KMS-11 (cell line): ENCODE results near the gene HMGN5.
A peak's percentile ranks its signal among the peaks of the same experiment; 100 is the strongest.

Experiments used
- H2AFZ ChIP-seq: fragments of 200-600 bp; sonication (generic); 2 replicates; pipeline ENCODE4 v1.6.1; 2016; ENCODE audit warnings: antibody characterized with exemption, mixed run types, low read depth
- H3K27ac ChIP-seq: fragments of 200-600 bp; sonication (generic); 2 replicates; pipeline ENCODE4 v1.6.1; 2016; ENCODE audit warnings: mild to moderate bottlenecking, mixed run types
- H3K27me3 ChIP-seq: fragments of 200-600 bp; sonication (generic); 2 replicates; pipeline ENCODE4 v1.6.1; 2017; ENCODE audit warnings: mild to moderate bottlenecking, low read depth, mixed run types, moderate library complexity; ENCODE audit not compliant: insufficient read depth
- H3K36me3 ChIP-seq: fragments of 200-600 bp; sonication (generic); 2 replicates; pipeline ENCODE4 v1.6.1; 2017; ENCODE audit warnings: mild to moderate bottlenecking, mixed run types; ENCODE audit not compliant: insufficient read depth
- H3K4me1 ChIP-seq: fragments of 200-600 bp; sonication (generic); 2 replicates; pipeline ENCODE4 v1.6.1; 2016; ENCODE audit warnings: mild to moderate bottlenecking, low read depth, mixed run types; ENCODE audit not compliant: poor library complexity, severe bottlenecking
- H3K4me2 ChIP-seq: fragments of 200-600 bp; sonication (generic); 2 replicates; pipeline ENCODE4 v1.7.0; 2016; ENCODE audit warnings: mild to moderate bottlenecking, mixed run types
- H3K4me3 ChIP-seq: fragments of 200-600 bp; sonication (generic); IDR thresholded peaks from 2 replicates; pipeline ENCODE4 v1.6.1; 2017; ENCODE audit warnings: low read depth, low read length, mixed read lengths; ENCODE audit not compliant: insufficient read depth
- H3K79me2 ChIP-seq: fragments of 200-600 bp; sonication (generic); 2 replicates; pipeline ENCODE4 v1.6.1; 2016; ENCODE audit warnings: low read depth, mixed run types; ENCODE audit not compliant: insufficient read depth
- H3K9ac ChIP-seq: fragments of 200-600 bp; sonication (generic); 2 replicates; pipeline ENCODE4 v1.6.1; 2016; ENCODE audit warnings: mild to moderate bottlenecking, mixed run types
- H4K20me1 ChIP-seq: fragments of 200-600 bp; sonication (generic); 2 replicates; pipeline ENCODE4 v1.6.1; 2016; ENCODE audit warnings: mild to moderate bottlenecking, mixed run types; ENCODE audit not compliant: insufficient read depth
- TF ChIP-seq, protein P1 (sequence below): fragments of 200-600 bp; sonication (generic); conservative IDR thresholded peaks from 2 replicates; pipeline ENCODE4 v1.6.1; 2017; ENCODE audit warnings: low read depth, mild to moderate bottlenecking, antibody characterized with exemption, low read length, moderate library complexity, mixed read lengths

Gene HMGN5

DNA sequence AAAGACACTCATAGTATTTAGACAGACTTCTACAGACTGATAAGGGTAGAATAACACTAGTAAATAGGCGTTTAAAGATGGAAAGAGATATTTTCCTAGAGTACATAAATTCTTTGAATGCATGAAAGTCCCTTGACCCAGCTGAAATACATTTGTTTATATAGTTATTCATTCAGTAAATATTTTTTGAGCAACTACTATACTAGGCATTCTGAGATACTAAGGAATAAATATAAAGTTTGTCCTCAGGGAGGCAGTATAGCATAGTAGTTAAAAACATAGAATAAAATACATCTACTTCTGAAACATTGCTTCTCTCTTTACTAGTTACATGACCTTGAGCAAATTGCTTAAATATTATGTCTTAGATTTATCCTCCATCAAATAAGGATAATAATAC is 27.4 kb downstream of the HMGN5 start:
- no peak overlapping the region for H3K4me2 ChIP-seq
- TF ChIP-seq, protein P1, sequence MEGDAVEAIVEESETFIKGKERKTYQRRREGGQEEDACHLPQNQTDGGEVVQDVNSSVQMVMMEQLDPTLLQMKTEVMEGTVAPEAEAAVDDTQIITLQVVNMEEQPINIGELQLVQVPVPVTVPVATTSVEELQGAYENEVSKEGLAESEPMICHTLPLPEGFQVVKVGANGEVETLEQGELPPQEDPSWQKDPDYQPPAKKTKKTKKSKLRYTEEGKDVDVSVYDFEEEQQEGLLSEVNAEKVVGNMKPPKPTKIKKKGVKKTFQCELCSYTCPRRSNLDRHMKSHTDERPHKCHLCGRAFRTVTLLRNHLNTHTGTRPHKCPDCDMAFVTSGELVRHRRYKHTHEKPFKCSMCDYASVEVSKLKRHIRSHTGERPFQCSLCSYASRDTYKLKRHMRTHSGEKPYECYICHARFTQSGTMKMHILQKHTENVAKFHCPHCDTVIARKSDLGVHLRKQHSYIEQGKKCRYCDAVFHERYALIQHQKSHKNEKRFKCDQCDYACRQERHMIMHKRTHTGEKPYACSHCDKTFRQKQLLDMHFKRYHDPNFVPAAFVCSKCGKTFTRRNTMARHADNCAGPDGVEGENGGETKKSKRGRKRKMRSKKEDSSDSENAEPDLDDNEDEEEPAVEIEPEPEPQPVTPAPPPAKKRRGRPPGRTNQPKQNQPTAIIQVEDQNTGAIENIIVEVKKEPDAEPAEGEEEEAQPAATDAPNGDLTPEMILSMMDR = peak; percentile 36; the same call in 1 of the 2 replicates
- no peaks in the 10 kb centered on the region for H4K20me1 ChIP-seq
- no peak overlapping the region for H3K27ac ChIP-seq
- no peak overlapping the region for H3K4me3 ChIP-seq
- no peak overlapping the region for H2AFZ ChIP-seq
- H3K36me3 ChIP-seq = no peaks in the 10 kb centered on the region
- H3K79me2 ChIP-seq = no peaks in the 10 kb centered on the region
- H3K27me3 ChIP-seq = no peaks in the 10 kb centered on the region
- H3K4me1 ChIP-seq = no peaks in the 10 kb centered on the region
- H3K9ac ChIP-seq = no peak overlapping the region

DNA sequence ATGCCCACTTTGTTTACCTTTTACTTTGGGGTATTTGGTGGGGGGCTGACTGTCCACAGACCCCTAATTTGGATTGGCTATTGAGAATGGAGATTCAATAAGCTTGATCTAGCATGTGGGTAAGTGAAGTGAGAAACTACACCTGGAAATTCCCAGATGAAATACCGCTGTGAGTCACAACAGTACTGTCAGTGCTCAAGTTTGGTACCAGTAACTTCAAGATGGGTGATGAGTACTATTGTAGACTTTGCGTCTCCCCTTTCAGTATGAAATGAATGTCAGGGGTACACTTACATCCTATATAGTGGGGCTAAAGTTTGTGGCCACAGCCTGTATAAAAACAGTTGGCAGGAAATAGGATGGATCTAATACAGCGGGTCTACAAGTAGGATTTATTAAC is 33.3 kb downstream of the HMGN5 start:
- TF ChIP-seq, protein P1 = no peak
- Histone ChIP-seq H3K79me2 (no peaks in the 10 kb centered on the region), H3K36me3 (no peaks in the 10 kb centered on the region), H3K4me1 (no peaks in the 10 kb centered on the region), H4K20me1 (no peaks in the 10 kb centered on the region), H3K27ac (no peak overlapping the region), H3K4me2 (no peak overlapping the region), H3K27me3 (no peaks in the 10 kb centered on the region), H3K9ac (no peak overlapping the region), H3K4me3 (no peak overlapping the region), H2AFZ (no peak overlapping the region)

DNA sequence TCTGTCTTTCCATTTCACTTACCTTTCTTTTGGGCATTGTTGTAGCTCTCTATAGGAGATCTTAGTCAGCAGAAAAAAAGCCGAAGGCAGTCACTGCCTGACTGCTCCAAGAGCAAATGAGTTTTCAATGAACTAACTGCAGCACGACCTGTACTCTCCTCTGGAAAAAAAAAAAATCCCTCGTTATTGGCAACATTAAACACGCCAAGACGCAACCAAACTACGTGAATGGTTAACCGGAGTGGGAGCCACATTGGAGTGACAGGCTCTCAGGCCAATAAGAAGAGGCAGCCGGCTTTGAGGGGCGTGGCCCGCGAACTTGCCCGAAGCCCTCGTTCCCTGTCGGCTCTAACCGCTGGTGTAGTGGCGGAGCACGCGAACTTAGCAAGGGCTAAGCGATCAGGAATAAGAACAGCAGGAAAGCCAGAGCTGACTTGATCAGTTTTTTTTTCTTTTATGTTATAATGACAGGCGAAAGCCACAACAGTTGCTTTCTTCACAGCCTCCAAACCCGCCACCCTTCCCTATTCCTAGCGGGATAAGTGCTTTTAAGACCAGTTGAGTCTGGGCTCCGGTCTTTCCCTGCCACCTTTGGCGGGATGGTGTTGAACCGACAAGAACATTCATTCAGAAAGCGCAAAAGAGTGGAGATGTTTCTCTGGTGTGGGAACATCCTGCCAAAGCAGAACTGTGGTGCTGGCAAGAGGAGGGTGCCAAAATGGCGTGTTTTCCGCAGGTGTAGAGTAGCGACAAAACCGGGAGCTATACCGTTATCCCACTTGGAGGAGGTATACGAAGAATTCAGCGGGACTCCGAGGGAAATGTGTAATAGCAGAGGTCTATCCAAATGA is 80.0 kb downstream of the HMGN5 start:
- peaks cover 5% of the 10 kb centered on the region for H3K4me1 ChIP-seq
- no peaks in the 10 kb centered on the region for H4K20me1 ChIP-seq
- H3K27me3 ChIP-seq = no peaks in the 10 kb centered on the region
- H3K36me3 ChIP-seq = no peaks in the 10 kb centered on the region
- peak overlapping the region; percentile 77 for H3K27ac ChIP-seq
- H3K79me2 ChIP-seq = no peaks in the 10 kb centered on the region; the same call in 1 of the 2 replicates
- peak overlapping the region; percentile 80 for H3K4me2 ChIP-seq
- H3K4me3 ChIP-seq = no peak overlapping the region
- H3K9ac ChIP-seq = peak overlapping the region; percentile 66
- TF ChIP-seq, protein P1 = no peak
- peak overlapping the region; percentile 95 for H2AFZ ChIP-seq

DNA sequence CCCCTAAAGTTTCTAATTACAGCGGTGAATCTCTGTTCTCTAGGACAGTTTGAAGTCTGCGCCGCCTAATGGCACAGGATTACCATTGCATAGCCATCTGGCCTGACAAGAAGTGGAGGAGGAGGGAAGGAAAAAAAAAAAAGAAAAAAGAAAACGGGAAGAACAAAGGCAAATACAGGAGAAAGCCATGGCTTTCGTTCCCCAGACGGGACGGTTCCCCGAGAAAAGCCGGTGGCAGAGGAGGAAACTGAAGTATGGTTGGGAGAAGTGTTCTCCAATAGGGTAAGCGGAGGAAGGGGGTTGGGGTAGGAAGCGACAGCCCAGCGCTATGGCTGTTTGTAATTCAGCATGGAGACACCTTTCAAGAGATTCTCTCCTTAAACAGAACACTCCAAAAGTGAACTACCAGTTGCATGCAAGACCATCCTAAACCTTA is 80.8 kb downstream of the HMGN5 start:
- Histone ChIP-seq H3K4me2 (peak overlapping the region; percentile 36), H2AFZ (peak overlapping the region; percentile 95), H3K9ac (peak overlapping the region; percentile 66), H3K27ac (peak overlapping the region; percentile 77), H4K20me1 (no peaks in the 10 kb centered on the region), H3K36me3 (no peaks in the 10 kb centered on the region), H3K4me3 (no peak overlapping the region), H3K4me1 (peaks cover 5% of the 10 kb centered on the region), H3K79me2 (no peaks in the 10 kb centered on the region; the same call in 1 of the 2 replicates), H3K27me3 (no peaks in the 10 kb centered on the region)
- TF ChIP-seq, protein P1 = peak; percentile 67
